GM23338 (cell line): ENCODE measurements around the gene LINGO1.

Experiments used
- CREB1 ChIP-seq: fragments of 250-450 bp; sonication (Bioruptor Pico); IDR thresholded peaks from 2 replicates; pipeline ENCODE4 v1.5.0; 2020; ENCODE audit warnings: low read depth, mild to moderate bottlenecking, moderate library complexity
- ETS1 ChIP-seq: IDR thresholded peaks from 2 replicates; pipeline ENCODE4 v1.6.1; 2016; ENCODE audit warnings: antibody characterized with exemption
- EZH2 ChIP-seq: fragments of 200-600 bp; sonication (generic); IDR thresholded peaks from one replicate; pipeline ENCODE4 v1.8.0; 2017; ENCODE audit warnings: antibody characterized with exemption, mild to moderate bottlenecking, low read depth; ENCODE audit not compliant: unreplicated experiment
- EZH2phosphoT487 ChIP-seq: fragments of 200-600 bp; sonication (generic); IDR thresholded peaks from one replicate; pipeline ENCODE4 v1.8.1; 2018; ENCODE audit warnings: antibody characterized with exemption; ENCODE audit not compliant: unreplicated experiment
- JUNB ChIP-seq: IDR thresholded peaks from one replicate; pipeline ENCODE4 v1.6.1; 2016; ENCODE audit warnings: antibody characterized with exemption; ENCODE audit not compliant: unreplicated experiment
- NANOG ChIP-seq: IDR thresholded peaks from 2 replicates; pipeline ENCODE4 v1.6.1; 2016; ENCODE audit warnings: antibody characterized with exemption, borderline replicate concordance
- POLR2AphosphoS5 ChIP-seq: IDR thresholded peaks from 2 replicates; pipeline ENCODE4 v1.6.1; 2016; ENCODE audit warnings: antibody characterized with exemption, low read depth
- ZNF114 ChIP-seq: fragments of 250-450 bp; sonication (Bioruptor Pico); IDR thresholded peaks from 2 replicates; pipeline ENCODE4 v1.5.0; 2020; ENCODE audit warnings: mild to moderate bottlenecking, moderate library complexity
- ZNF331 ChIP-seq: fragments of 250-450 bp; sonication (Bioruptor Pico); IDR thresholded peaks from 2 replicates; pipeline ENCODE4 v1.5.0; 2020; ENCODE audit warnings: low read depth, mild to moderate bottlenecking, moderate library complexity
- TF ChIP-seq, protein P1 (sequence below), 2 experiments: fragments of 200-600 bp in 1 of 2; sonication (generic) in 1 of 2; conservative IDR thresholded peaks; 2 replicates each; pipeline versions ENCODE4 v1.5.1 to v1.6.1; 2016 to 2017; ENCODE audit warnings: antibody characterized with exemption in 2 of 2, low read depth in 2 of 2, mild to moderate bottlenecking in 2 of 2, moderate library complexity in 1 of 2
- TF ChIP-seq, protein P2 (sequence below): IDR thresholded peaks from one replicate; pipeline ENCODE4 v1.6.1; 2018; ENCODE audit warnings: antibody characterized with exemption; ENCODE audit not compliant: unreplicated experiment

DNA sequence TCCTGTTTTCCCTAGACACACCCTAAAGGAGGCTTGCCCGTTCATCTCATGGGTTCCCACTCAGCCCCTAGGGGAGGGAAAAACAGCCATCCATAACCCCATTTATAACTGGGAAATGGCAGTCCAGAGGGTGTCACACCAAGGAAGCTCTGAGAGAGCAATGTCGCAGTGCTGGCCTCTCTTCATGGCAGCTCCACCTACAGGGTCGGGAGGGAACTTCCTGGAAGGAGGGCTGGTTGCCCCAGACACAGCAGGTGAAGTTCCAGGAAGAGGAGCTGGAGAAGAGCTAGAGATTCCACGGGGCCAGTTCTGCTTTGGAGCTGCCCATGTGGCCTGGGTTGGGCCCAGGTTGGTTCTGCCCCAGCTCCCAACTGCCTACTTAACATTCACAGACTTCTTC lies 22.3 kb upstream of the LINGO1 start:
- TF ChIP-seq, protein P1, sequence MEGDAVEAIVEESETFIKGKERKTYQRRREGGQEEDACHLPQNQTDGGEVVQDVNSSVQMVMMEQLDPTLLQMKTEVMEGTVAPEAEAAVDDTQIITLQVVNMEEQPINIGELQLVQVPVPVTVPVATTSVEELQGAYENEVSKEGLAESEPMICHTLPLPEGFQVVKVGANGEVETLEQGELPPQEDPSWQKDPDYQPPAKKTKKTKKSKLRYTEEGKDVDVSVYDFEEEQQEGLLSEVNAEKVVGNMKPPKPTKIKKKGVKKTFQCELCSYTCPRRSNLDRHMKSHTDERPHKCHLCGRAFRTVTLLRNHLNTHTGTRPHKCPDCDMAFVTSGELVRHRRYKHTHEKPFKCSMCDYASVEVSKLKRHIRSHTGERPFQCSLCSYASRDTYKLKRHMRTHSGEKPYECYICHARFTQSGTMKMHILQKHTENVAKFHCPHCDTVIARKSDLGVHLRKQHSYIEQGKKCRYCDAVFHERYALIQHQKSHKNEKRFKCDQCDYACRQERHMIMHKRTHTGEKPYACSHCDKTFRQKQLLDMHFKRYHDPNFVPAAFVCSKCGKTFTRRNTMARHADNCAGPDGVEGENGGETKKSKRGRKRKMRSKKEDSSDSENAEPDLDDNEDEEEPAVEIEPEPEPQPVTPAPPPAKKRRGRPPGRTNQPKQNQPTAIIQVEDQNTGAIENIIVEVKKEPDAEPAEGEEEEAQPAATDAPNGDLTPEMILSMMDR (conservative IDR thresholded peaks at IDR 0.05; ENCODE audit: low read depth in 2 of 2): peak; percentile 64 to 79
- TF ChIP-seq CREB1 (no peak), EZH2 (no peak), EZH2phosphoT487 (no peak), POLR2AphosphoS5 (no peak), JUNB (no peak), ZNF114 (CRISPR knock-in tag) (no peak), ETS1 (no peak), NANOG (no peak), ZNF331 (no peak)
- TF ChIP-seq, protein P2, sequence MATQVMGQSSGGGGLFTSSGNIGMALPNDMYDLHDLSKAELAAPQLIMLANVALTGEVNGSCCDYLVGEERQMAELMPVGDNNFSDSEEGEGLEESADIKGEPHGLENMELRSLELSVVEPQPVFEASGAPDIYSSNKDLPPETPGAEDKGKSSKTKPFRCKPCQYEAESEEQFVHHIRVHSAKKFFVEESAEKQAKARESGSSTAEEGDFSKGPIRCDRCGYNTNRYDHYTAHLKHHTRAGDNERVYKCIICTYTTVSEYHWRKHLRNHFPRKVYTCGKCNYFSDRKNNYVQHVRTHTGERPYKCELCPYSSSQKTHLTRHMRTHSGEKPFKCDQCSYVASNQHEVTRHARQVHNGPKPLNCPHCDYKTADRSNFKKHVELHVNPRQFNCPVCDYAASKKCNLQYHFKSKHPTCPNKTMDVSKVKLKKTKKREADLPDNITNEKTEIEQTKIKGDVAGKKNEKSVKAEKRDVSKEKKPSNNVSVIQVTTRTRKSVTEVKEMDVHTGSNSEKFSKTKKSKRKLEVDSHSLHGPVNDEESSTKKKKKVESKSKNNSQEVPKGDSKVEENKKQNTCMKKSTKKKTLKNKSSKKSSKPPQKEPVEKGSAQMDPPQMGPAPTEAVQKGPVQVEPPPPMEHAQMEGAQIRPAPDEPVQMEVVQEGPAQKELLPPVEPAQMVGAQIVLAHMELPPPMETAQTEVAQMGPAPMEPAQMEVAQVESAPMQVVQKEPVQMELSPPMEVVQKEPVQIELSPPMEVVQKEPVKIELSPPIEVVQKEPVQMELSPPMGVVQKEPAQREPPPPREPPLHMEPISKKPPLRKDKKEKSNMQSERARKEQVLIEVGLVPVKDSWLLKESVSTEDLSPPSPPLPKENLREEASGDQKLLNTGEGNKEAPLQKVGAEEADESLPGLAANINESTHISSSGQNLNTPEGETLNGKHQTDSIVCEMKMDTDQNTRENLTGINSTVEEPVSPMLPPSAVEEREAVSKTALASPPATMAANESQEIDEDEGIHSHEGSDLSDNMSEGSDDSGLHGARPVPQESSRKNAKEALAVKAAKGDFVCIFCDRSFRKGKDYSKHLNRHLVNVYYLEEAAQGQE: no peak
